GM21381 (cell line): Measurements from ENCODE around the gene GNB1L.
"Not testable (repeated sequence)": the region's sequence is repeated elsewhere in the genome, so short reads cannot be mapped to it uniquely, and the experiment has no call there.

Source experiments
- ATAC-seq: cut with Tn5 transposase; IDR thresholded peaks from one replicate; pipeline ENCODE4 v1.9.1; 2021; ENCODE audit warnings: mild to moderate bottlenecking, moderate library complexity; ENCODE audit not compliant: unreplicated experiment

GNB1L gene

GRCh38 chr22:19784384-19785175, 70.1 kb downstream of the GNB1L start:
- ATAC-seq, result no peak

GRCh38 chr22:19783586-19784383, 70.9 kb downstream of the GNB1L start:
- ATAC-seq, result no peak

GRCh38 chr22:19782533-19782932, 72.1 kb downstream of the GNB1L start:
- ATAC-seq, result no peak

GRCh38 chr22:19779685-19780268, 74.9 kb downstream of the GNB1L start:
- ATAC-seq, result no peak

- ATAC-seq, result no peak
Measured at GRCh38 chr22:19779011-19779421, 75.7 kb downstream of the GNB1L start.

GRCh38 chr22:19777192-19777591, 77.5 kb downstream of the GNB1L start:
- ATAC-seq, result not testable (repeated sequence)

- ATAC-seq, result no peak
Measured at GRCh38 chr22:19776433-19777031, 78.1 kb downstream of the GNB1L start.

- ATAC-seq, result no peak
Measured at GRCh38 chr22:19775496-19776325, 79.0 kb downstream of the GNB1L start.

- no peak for ATAC-seq
Measured at GRCh38 chr22:19774628-19775027, 80.0 kb downstream of the GNB1L start.

- ATAC-seq, result no peak
Measured at GRCh38 chr22:19773470-19774040, 81.1 kb downstream of the GNB1L start.

- ATAC-seq, result peak; percentile 47
Measured at GRCh38 chr22:19772673-19773469, 81.8 kb downstream of the GNB1L start.

GRCh38 chr22:19772422-19772672, 82.3 kb downstream of the GNB1L start:
- ATAC-seq, result no peak

- no peak for ATAC-seq
Measured at GRCh38 chr22:19770349-19771220, 84.1 kb downstream of the GNB1L start.

- ATAC-seq, result no peak
Measured at GRCh38 chr22:19769393-19769715, 85.3 kb downstream of the GNB1L start.

GRCh38 chr22:19767427-19768341, 87.0 kb downstream of the GNB1L start:
- ATAC-seq, result no peak

GRCh38 chr22:19766511-19767426, 87.9 kb downstream of the GNB1L start:
- ATAC-seq, result no peak

GRCh38 chr22:19766240-19766510, 88.5 kb downstream of the GNB1L start:
- ATAC-seq, result no peak
